ENCODE results near the gene NFATC3. TPM values are rescaled to one million over a fixed set of nuclear protein-coding genes. Genes with fewer than 3 reads are reported as not detected.
A peak's percentile ranks its signal among the peaks of the same experiment; 100 is the strongest.

Gene NFATC3
- total RNA-seq, 1 donor: 153 TPM

GRCh38 chr16:68257906-68258800 lies 173.0 kb downstream of the NFATC3 start:
- no peaks in the 10 kb centered on the region for H3K9me3 ChIP-seq (ENCODE audit: low read depth, low read length)
- peaks cover 28% of the 10 kb centered on the region for H3K4me1 ChIP-seq (ENCODE audit: insufficient read depth, low read length)
- no peaks in the 10 kb centered on the region for H3K27me3 ChIP-seq (ENCODE audit: insufficient read depth, low read length)
- no peak overlapping the region for H3K4me3 ChIP-seq (ENCODE audit: low read length)

GRCh38 chr16:68259007-68259825 lies 174.0 kb downstream of the NFATC3 start:
- H3K27me3 ChIP-seq (ENCODE audit: insufficient read depth, low read length): no peaks in the 10 kb centered on the region
- no peaks in the 10 kb centered on the region for H3K9me3 ChIP-seq (ENCODE audit: low read depth, low read length)
- peaks cover 36% of the 10 kb centered on the region for H3K4me1 ChIP-seq (ENCODE audit: insufficient read depth, low read length)
- H3K4me3 ChIP-seq (ENCODE audit: low read length): no peak overlapping the region

DNA sequence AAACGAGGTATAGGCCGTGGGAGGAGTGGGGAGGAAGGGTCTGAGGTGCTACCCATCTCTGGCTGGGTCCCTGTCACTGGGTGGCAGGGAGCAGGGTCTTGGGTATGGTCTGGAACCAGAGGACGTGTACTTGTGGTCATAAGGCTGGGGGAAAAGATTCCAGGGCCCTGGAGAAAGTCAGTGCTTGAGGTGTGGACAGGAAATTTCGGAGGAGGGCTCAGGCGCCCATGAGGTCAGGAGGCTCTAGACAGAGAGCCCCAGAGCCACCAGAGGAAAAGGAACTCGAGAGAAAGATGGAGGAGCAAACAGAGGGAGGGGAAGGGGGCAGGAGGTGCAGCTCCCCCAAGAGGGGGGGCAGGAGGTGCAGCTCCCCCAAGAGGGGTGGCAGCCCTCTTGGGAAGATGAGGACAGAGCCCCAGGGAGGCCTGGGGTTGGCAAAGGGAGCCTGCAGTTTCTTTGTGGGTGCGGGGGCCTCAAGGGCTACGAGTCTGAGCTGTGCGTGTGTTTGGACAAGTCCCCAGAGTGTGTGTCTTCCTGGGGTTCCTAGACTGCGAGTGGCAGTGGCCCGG lies 178.5 kb downstream of the NFATC3 start:
- Histone ChIP-seq H3K4me1 (ENCODE audit: insufficient read depth, low read length) (peaks cover 39% of the 10 kb centered on the region), H3K27me3 (ENCODE audit: insufficient read depth, low read length) (no peaks in the 10 kb centered on the region), H3K4me3 (ENCODE audit: low read length) (peak overlapping the region; percentile 74), H3K9me3 (ENCODE audit: low read depth, low read length) (no peaks in the 10 kb centered on the region)

DNA sequence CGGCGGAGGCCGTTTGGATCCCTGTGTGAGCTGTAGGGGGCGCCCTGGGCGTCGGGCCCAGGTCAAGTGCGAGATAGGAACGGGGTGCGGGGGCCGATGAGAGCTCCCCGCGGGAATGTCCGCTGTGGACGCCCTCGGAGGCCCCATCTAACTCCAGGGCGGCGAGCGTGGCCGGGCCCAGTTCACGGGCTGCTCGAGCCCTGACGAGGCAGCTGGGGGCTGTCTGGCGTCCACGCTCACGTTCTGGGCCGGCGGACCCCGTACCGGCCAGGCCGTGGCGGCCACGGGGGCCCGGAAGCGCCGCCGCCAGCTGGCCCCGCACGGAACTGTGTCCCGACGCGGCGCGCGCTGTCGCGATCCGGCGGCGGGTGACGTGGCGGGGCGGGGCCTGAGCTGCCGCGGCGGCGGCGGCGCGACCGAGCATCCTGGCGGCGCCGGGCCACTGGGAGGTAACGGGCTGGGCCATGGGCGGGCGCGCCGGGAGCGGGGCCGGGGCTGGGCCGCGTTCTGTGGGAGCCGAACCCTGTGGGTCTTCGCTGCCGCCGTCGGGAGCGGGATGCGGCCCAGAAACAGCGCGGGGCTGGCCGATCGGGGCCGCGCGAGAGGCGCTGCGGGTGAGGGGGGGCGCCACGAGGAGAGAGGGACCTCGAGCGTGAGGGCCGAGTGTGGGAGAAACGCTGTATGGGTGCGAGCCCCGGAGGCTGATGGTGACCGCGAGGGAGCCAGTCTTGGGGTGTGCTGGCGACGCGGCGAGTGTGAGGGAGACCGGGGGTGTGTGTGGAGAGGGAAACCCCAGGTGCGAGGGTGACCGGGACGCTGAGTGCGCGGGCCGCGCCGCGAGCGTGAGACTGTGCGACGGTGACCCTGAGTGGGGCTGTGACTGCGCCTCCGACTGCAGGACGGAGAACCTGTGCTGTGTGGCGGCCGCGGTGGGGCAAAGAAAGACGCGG lies 179.2 kb downstream of the NFATC3 start, which contains the start of gene SLC7A6:
Gene SLC7A6 (plus strand): TSS at position 399 of the 950 bp plus-strand sequence. CDS start 10,201 bp downstream, outside the sequence.
- no peaks in the 10 kb centered on the region for H3K9me3 ChIP-seq (ENCODE audit: low read depth, low read length)

GRCh38 chr16:68265078-68265920 lies 180.1 kb downstream of the NFATC3 start:
- H3K9me3 ChIP-seq (ENCODE audit: low read depth, low read length): no peaks in the 10 kb centered on the region
- no peaks in the 10 kb centered on the region for H3K27me3 ChIP-seq (ENCODE audit: insufficient read depth, low read length)
- peak overlapping the region; percentile 74 for H3K4me3 ChIP-seq (ENCODE audit: low read length)
- H3K4me1 ChIP-seq (ENCODE audit: insufficient read depth, low read length): peaks cover 47% of the 10 kb centered on the region

More for the DNA sequence above, 179.2 kb downstream of the NFATC3 start, which contains the start of gene SLC7A6:
- Histone ChIP-seq H3K4me1 (ENCODE audit: insufficient read depth, low read length) (peaks cover 38% of the 10 kb centered on the region), H3K4me3 (ENCODE audit: low read length) (peak within 1 kb of the TSS; percentile 74), H3K27me3 (ENCODE audit: insufficient read depth, low read length) (no peaks in the 10 kb centered on the region)

DNA sequence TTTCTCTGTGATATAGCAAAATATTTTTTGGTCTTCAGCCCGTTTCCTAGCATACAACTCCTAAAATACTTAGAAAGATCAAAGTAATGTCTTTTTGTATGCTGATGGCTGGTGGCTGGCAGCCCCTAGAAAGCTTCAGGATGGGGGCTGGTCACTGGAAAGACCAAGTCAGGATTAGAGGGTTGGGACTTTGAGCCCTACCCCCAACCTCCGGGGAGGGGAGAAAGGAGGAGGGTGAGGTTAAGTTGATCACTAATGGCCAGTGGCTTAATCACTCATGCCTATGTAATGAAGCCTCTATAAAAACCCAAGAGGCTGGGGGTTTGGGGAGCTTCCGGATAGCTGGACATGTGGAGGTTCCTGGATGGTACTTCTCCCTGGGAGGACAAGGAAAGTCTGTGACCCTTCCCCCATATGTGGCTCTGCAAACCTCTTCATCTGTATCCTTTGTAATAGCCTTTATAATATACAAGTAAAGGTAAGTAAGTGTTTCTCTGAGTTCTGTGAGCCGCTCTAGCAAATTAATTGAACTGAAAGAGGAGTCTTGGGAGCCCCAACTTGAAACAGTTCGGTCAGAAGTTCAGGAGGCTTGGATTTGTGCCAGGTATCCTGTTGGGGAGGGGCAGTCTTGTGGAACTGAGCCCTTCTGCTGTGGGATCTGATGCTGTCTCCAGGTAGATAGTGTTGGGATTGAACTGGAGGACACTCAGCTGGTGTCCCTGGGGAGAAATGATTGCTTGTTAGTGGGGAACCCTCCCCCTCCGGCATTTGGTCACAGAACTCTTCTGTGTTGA lies 182.6 kb downstream of the NFATC3 start:
- H3K9me3 ChIP-seq (ENCODE audit: low read depth, low read length): no peaks in the 10 kb centered on the region
- H3K27me3 ChIP-seq (ENCODE audit: insufficient read depth, low read length): no peaks in the 10 kb centered on the region
- no peak overlapping the region for H3K4me3 ChIP-seq (ENCODE audit: low read length)
- peaks cover 61% of the 10 kb centered on the region for H3K4me1 ChIP-seq (ENCODE audit: insufficient read depth, low read length)

- Histone ChIP-seq H3K9me3 (ENCODE audit: low read depth, low read length) (no peaks in the 10 kb centered on the region), H3K4me3 (ENCODE audit: low read length) (no peak overlapping the region), H3K27me3 (ENCODE audit: insufficient read depth, low read length) (no peaks in the 10 kb centered on the region), H3K4me1 (ENCODE audit: insufficient read depth, low read length) (peaks cover 70% of the 10 kb centered on the region)
These were observed 184.6 kb downstream of the NFATC3 start for GRCh38 chr16:68269793-68270192.

- peaks cover 70% of the 10 kb centered on the region for H3K4me1 ChIP-seq (ENCODE audit: insufficient read depth, low read length)
- no peaks in the 10 kb centered on the region for H3K9me3 ChIP-seq (ENCODE audit: low read depth, low read length)
- H3K27me3 ChIP-seq (ENCODE audit: insufficient read depth, low read length): no peaks in the 10 kb centered on the region
- no peak overlapping the region for H3K4me3 ChIP-seq (ENCODE audit: low read length)
These were observed 185.2 kb downstream of the NFATC3 start for GRCh38 chr16:68270353-68270752.

GRCh38 chr16:68272507-68273209 lies 187.5 kb downstream of the NFATC3 start:
- Histone ChIP-seq H3K27me3 (ENCODE audit: insufficient read depth, low read length) (no peaks in the 10 kb centered on the region), H3K4me1 (ENCODE audit: insufficient read depth, low read length) (peaks cover 74% of the 10 kb centered on the region), H3K4me3 (ENCODE audit: low read length) (no peak overlapping the region), H3K9me3 (ENCODE audit: low read depth, low read length) (no peaks in the 10 kb centered on the region)

DNA sequence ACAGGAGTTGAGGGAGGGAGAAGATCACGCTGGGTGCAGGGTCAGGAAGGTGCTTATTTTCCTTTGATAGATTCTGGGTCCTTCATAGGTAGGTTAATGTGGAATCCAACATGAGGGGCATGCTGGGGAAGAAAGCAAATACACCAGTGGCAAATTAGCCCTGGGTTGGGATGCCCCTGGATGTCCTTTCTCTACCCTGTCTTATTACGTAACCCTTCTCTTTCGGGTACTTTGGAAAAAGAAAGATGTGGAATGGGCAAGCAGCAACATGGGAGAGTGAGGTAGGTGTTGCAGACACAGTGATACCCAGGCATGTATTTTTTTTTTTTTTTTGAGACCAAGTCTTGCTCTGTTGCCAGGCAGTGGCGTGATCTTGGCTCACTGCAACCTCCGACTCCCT lies 188.3 kb downstream of the NFATC3 start:
- no peak overlapping the region for H3K4me3 ChIP-seq (ENCODE audit: low read length)
- no peaks in the 10 kb centered on the region for H3K27me3 ChIP-seq (ENCODE audit: insufficient read depth, low read length)
- H3K9me3 ChIP-seq (ENCODE audit: low read depth, low read length): no peaks in the 10 kb centered on the region
- peaks cover 69% of the 10 kb centered on the region for H3K4me1 ChIP-seq (ENCODE audit: insufficient read depth, low read length)

- Histone ChIP-seq H3K4me3 (ENCODE audit: low read length) (no peak overlapping the region), H3K4me1 (ENCODE audit: insufficient read depth, low read length) (peaks cover 69% of the 10 kb centered on the region), H3K9me3 (ENCODE audit: low read depth, low read length) (no peaks in the 10 kb centered on the region), H3K27me3 (ENCODE audit: insufficient read depth, low read length) (no peaks in the 10 kb centered on the region)
These were observed 188.7 kb downstream of the NFATC3 start for GRCh38 chr16:68273896-68274295.

DNA sequence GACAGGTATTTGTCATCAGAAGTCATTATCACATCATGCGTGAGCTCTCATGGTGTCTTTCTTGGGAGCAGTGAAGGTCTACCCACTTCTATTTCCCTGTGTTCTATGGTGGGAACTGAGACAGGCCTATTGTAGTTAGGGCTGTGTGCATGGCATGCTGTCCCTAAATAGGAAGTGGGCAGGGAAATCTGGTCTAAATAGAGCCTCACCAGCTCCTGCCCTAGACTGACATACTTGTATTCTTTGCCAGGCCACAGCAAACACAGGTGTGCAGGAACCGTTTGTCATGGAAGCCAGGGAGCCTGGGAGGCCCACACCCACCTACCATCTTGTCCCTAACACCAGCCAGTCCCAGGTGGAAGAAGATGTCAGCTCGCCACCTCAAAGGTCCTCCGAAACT lies 189.3 kb downstream of the NFATC3 start:
- peaks cover 69% of the 10 kb centered on the region for H3K4me1 ChIP-seq (ENCODE audit: insufficient read depth, low read length)
- H3K9me3 ChIP-seq (ENCODE audit: low read depth, low read length): no peaks in the 10 kb centered on the region
- H3K27me3 ChIP-seq (ENCODE audit: insufficient read depth, low read length): no peaks in the 10 kb centered on the region
- H3K4me3 ChIP-seq (ENCODE audit: low read length): no peak overlapping the region
